ENCODE data around the gene ECT2L. TPM values are rescaled to one million over a fixed set of nuclear protein-coding genes. Genes with fewer than 3 reads are reported as not detected.
A peak's percentile ranks its signal among the peaks of the same experiment; 100 is the strongest.

ECT2L gene
- total and polyA plus RNA-seq, 2 of the 13 experiments (the other 11 are each of a cell fraction or from before 2014, with no cell fraction given), result 0.12 TPM; not detected in 1

DNA sequence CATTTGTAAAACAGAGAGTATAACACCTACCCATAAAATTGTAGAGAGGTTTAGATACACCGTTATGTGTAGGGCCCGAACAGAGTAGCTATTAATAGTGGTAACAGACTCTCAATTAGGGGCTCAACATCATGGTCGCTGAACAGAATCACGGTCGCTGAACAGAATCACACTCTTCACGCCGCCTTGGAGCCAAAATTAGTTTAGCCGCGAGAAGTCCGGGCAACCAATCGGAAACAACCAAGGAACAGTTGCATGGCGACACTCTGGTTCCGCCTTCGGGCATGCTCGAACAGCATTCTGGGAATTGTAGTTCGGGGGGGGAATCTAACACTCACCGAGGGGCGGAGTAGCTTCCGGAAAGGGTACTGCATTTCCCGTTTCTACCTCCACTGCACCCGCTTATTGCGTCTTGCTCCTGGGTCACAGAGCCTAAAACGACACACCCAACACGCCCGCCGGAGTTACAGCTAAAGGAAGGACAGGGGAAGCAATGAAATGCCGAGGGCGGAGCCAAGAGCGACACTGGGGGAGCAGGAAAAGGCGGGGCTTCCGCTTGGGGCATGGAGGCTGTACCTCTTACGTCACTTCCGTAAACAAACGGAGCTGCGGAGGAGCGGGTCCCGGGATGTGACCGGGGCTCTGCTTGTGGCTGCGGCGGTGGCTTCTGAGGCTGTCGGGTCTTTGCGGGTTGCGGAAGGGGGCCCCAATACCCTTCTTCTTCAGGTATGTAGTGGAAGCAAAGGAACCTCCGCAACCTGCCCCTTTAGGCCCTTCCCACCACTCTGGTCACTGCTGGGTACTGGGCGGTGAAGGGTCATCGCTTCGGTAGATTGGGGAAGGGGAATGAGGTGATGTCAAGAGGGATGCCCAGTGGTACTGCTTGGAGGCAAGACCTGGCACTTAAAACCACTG, 22.5 kb upstream of the ECT2L start, which contains the start of gene CCDC28A (continued):
- TF ChIP-seq, protein P1, sequence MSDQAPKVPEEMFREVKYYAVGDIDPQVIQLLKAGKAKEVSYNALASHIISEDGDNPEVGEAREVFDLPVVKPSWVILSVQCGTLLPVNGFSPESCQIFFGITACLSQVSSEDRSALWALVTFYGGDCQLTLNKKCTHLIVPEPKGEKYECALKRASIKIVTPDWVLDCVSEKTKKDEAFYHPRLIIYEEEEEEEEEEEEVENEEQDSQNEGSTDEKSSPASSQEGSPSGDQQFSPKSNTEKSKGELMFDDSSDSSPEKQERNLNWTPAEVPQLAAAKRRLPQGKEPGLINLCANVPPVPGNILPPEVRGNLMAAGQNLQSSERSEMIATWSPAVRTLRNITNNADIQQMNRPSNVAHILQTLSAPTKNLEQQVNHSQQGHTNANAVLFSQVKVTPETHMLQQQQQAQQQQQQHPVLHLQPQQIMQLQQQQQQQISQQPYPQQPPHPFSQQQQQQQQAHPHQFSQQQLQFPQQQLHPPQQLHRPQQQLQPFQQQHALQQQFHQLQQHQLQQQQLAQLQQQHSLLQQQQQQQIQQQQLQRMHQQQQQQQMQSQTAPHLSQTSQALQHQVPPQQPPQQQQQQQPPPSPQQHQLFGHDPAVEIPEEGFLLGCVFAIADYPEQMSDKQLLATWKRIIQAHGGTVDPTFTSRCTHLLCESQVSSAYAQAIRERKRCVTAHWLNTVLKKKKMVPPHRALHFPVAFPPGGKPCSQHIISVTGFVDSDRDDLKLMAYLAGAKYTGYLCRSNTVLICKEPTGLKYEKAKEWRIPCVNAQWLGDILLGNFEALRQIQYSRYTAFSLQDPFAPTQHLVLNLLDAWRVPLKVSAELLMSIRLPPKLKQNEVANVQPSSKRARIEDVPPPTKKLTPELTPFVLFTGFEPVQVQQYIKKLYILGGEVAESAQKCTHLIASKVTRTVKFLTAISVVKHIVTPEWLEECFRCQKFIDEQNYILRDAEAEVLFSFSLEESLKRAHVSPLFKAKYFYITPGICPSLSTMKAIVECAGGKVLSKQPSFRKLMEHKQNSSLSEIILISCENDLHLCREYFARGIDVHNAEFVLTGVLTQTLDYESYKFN (CRISPR knock-in tag; conservative IDR thresholded peaks at IDR 0.05), result peak; percentile 67
- TF ChIP-seq FOSL2 (CRISPR knock-in tag; IDR thresholded peaks at IDR 0.05) (peak; percentile 36; the same call in 1 of the 2 replicates), ATRX (CRISPR knock-in tag; IDR thresholded peaks at IDR 0.05; ENCODE audit: borderline replicate concordance) (no peak), ZBTB42 (CRISPR knock-in tag; IDR thresholded peaks at IDR 0.05) (no peak), GLI4 (CRISPR knock-in tag; IDR thresholded peaks at IDR 0.05; ENCODE audit: borderline replicate concordance) (no peak), ZNF7 (CRISPR knock-in tag; IDR thresholded peaks at IDR 0.05) (no peak), ZNF614 (CRISPR knock-in tag; IDR thresholded peaks at IDR 0.05; ENCODE audit: borderline replicate concordance) (peak; percentile 52; the same call in 1 of the 2 replicates), NFE2L2 (IDR thresholded peaks at IDR 0.05; ENCODE audit: low read length) (no peak), EP300 (IDR thresholded peaks at IDR 0.05; ENCODE audit: low read depth in 2 of 2, low read length in 2 of 2) (peak in 1 of 2 experiments; percentile 4; a peak in 1 of 4 replicates), EP300 (CRISPR knock-in tag; IDR thresholded peaks at IDR 0.05; ENCODE audit: borderline replicate concordance) (peak; percentile 17; the same call in 1 of the 2 replicates), MTF2 (CRISPR knock-in tag; IDR thresholded peaks at IDR 0.05; ENCODE audit: borderline replicate concordance) (0 out of 2 replicates have a peak, but pooled peaks have one; percentile 60), SAFB2 (CRISPR knock-in tag; IDR thresholded peaks at IDR 0.05; ENCODE audit: borderline replicate concordance, low read depth) (no peak), RBAK (CRISPR knock-in tag; IDR thresholded peaks at IDR 0.05) (no peak), ZNF564 (CRISPR knock-in tag; IDR thresholded peaks at IDR 0.05) (no peak), MIXL1 (CRISPR knock-in tag; IDR thresholded peaks at IDR 0.05) (peak; percentile 60; the same call in 1 of the 2 replicates)
- TF ChIP-seq, protein P2, sequence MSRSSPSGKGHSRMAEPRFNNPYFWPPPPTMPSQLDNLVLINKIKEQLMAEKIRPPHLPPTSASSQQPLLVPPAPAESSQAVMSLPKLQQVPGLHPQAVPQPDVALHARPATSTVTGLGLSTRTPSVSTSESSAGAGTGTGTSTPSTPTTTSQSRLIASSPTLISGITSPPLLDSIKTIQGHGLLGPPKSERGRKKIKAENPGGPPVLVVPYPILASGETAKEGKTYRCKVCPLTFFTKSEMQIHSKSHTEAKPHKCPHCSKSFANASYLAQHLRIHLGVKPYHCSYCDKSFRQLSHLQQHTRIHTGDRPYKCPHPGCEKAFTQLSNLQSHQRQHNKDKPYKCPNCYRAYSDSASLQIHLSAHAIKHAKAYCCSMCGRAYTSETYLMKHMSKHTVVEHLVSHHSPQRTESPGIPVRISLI (CRISPR knock-in tag; IDR thresholded peaks at IDR 0.05; ENCODE audit: borderline replicate concordance), result no peak
- TF ChIP-seq, protein P3, sequence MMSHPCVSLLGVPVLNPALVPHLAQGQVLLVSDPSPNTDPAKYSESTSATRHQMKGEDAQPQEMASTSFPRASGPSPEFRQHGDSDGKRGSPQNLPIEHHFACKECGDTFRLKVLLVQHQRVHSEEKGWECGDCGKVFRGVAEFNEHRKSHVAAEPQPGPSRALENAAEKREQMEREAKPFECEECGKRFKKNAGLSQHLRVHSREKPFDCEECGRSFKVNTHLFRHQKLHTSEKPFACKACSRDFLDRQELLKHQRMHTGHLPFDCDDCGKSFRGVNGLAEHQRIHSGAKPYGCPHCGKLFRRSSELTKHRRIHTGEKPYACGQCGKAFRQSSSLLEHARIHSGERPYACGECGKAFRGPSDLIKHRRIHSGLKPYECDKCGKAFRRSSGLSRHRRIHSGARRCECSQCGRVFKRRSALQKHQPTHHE (CRISPR knock-in tag; IDR thresholded peaks at IDR 0.05; ENCODE audit: borderline replicate concordance), result no peak; the same call in 1 of the 2 replicates
- TF ChIP-seq, protein P4, sequence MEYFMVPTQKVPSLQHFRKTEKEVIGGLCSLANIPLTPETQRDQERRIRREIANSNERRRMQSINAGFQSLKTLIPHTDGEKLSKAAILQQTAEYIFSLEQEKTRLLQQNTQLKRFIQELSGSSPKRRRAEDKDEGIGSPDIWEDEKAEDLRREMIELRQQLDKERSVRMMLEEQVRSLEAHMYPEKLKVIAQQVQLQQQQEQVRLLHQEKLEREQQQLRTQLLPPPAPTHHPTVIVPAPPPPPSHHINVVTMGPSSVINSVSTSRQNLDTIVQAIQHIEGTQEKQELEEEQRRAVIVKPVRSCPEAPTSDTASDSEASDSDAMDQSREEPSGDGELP (IDR thresholded peaks at IDR 0.05; ENCODE audit: borderline replicate concordance, low read depth), result peak; percentile 18; the same call in 1 of the 2 replicates
- TF ChIP-seq, protein P5, sequence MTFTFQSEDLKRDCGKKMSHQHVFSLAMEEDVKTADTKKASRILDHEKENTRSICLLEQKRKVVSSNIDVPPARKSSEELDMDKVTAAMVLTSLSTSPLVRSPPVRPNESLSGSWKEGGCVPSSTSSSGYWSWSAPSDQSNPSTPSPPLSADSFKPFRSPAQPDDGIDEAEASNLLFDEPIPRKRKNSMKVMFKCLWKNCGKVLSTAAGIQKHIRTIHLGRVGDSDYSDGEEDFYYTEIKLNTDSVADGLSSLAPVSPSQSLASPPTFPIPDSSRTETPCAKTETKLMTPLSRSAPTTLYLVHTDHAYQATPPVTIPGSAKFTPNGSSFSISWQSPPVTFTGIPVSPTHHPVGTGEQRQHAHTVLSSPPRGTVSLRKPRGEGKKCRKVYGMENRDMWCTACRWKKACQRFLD (CRISPR knock-in tag; IDR thresholded peaks at IDR 0.05; ENCODE audit: borderline replicate concordance), result 0 out of 2 replicates have a peak, but pooled peaks have one; percentile 76
